Activated CD8-positive, alpha-beta memory T cell treated with anti-CD3 and anti-CD28 coated beads, Interleukin-2, amount 50 U/mL, for 1 hour (primary cell): Measurements from ENCODE around the gene PDPR.
"Not testable (repeated sequence)": the region's sequence is repeated elsewhere in the genome, so short reads cannot be mapped to it uniquely, and the experiment has no call there.

ENCODE experiments used
- DNase-seq: peaks from one replicate; pipeline ENCODE4 v3.0.0-alpha.2; 2020; ENCODE audit errors: extremely low read depth

The PDPR gene

DNA sequence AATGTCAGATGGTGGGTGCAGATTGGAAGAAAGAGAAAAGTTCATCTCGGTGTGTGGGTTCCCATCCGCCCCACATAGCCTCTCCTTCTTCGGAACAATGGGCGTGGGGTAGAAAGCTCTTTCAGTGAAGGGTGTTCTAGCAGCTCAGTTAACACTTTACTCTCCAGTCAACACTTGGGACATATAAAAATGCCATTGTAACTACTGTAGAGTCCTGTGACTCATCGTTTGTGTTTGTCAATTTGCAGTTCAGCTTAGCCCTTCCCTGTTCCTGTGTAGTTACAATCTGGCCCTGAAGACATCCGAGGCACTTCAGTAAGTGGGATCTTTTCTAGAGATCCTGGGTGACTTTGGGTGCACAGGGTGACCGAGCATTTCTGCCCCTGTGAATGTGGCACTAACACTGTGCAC, 47.9 kb downstream of the PDPR start:
- no peak for DNase-seq

GRCh38 chr16:70163596-70163995, 49.5 kb downstream of the PDPR start:
- no peak for DNase-seq

GRCh38 chr16:70166688-70167087, 52.6 kb downstream of the PDPR start:
- DNase-seq = not testable (repeated sequence)

GRCh38 chr16:70173212-70173837, 59.2 kb downstream of the PDPR start, which contains the start of gene CLEC18C:
Gene CLEC18C, plus strand, starts transcription at chr16:70173787. Its CDS starts 492 bp downstream, at chr16:70174279.
- DNase-seq = not testable (repeated sequence)

GRCh38 chr16:70173916-70174315, 59.8 kb downstream of the PDPR start:
- not testable (repeated sequence) for DNase-seq

DNA sequence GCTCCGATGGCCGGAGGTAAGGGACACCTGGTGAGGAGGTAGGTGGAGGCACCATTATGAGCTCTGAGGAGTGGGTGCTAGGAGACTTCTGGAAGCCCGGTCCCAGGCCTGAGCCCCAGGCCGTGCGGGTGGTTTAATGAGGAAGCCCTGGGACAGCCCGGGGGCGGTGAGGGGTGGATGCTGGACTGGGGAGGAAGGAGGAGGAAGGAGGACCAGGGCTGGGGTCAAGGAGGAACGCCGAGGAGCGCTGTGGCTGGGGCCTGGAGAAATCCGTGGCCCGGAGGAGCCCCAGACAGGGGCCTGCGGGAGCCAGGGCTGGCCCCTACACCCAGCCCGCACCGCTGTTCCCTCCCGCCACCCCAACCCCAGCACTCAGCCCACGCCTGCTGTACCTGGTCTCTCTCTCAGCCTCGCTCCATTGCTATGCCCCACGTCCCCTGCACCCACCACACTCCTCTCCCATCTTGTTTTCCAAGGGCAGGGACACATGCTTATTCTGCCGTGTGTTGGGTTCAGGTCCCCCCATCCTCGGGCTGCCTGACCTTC, 60.3 kb downstream of the PDPR start:
- DNase-seq = not testable (repeated sequence)

DNA sequence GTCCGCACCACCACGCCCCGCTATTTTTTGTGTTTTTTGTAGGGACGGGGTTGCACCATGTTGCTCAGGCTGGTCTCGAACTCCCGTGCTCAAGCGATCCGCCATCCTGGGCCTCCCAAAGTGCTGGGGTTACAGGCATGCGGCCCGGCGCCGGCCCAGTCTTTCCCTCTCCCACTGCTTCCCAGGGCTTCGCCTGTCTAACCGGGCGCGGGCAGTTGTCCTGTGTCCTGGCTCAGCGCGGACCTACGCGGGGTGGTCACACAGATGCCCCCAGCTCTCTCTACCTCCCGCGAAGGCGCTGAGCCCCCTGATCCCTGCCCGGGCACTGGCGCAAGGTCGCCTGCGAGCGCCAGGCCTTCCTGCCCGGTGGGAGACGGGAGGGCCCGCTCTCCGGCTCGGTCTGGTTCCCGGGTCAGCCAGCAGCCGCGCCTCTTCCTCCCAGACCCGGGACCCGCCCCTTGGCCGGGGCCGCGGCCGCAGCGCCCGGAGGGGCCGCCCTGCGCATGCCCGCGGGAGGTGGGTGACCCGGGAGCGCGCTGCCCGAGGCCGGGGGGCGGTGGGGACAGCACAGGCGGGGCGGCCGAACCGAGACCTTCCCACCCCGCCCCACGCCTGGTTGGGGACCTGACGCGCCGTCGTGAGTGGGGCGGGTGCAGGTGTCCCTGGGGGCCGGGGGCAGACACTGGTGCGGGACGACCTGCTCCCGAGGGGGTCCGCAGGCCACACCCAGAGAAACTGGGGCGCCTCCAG, 73.9 kb downstream of the PDPR start:
- DNase-seq = not testable (repeated sequence)

- not testable (repeated sequence) for DNase-seq
Observed at GRCh38 chr16:70188608-70188915, 74.4 kb downstream of the PDPR start.

- DNase-seq = not testable (repeated sequence)
Observed at GRCh38 chr16:70190574-70190973, 76.4 kb downstream of the PDPR start.

DNA sequence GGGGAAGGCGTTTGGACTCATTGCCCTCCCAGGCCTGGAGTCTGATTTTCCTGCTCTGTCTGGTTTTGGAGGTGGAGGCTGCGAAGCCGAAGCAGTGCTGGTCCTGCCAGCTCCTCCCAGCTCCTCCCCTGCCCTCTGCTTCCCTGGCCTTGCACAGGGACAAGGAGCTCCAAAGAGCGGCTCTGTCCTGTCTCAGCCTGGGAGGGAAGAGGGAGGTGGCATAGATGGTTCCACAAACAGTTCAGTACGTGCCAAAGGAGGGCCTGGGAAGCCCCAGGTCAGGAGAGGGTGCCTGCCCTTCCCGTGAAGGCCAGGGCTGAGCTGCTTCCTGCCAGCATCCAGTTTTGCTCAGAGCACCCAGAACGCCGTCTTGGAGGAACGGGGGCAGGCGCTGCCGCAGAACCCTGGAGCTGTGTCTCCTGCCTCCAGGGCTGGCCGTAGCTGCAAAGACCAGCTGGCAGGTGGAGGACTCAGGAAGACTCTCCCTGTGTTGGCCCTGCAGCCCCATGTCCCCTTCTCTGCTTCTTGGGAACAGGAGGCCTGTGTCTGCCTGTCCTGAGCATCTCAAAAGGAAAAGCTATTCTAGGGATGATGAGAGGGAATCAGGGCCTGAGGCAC, 82.7 kb downstream of the PDPR start:
- DNase-seq = not testable (repeated sequence)

GRCh38 chr16:70197611-70198010, 83.5 kb downstream of the PDPR start:
- DNase-seq = not testable (repeated sequence)

GRCh38 chr16:70198230-70198629, 84.1 kb downstream of the PDPR start:
- DNase-seq = not testable (repeated sequence)

DNA sequence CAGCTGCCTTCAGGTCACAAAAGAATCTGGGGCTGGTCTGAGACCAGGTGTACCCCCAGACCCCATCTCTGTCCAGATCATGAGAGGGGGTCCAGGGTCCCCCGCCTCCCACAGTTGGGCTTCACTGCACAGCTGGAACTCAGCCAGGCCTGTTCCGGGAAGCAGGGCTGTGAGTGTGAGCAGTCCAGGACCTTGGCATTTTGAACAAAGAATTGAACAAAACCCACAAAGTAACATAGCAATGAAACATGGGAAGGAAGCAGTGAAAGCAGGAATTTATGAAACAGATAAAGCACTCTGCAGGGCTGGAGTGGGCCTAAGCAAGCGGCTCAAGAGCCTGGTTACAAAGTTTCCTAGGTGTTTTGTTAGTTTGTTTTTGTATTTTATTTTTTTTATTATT, 84.5 kb downstream of the PDPR start:
- DNase-seq = not testable (repeated sequence)

DNA sequence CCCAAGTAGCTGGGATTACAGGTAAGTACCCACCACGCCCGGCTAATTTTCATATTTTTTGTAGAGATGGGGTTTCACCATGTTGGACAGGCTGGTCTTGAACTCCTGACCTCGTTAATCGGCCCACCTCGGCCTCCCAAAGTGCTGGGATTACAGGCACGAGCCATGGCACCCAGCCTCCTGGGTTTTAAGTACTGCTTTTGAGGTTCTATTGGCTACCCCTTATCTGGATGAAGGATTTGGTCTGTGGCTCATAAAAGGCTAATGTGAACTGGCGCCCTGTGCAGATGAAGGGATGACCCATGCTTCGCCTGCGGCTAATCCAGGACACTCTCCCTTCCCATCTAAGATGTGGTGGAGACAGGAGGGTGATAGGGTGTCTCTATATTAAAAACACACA, 85.0 kb downstream of the PDPR start:
- DNase-seq = not testable (repeated sequence)

GRCh38 chr16:70200063-70200462, 85.9 kb downstream of the PDPR start:
- DNase-seq = not testable (repeated sequence)

DNA sequence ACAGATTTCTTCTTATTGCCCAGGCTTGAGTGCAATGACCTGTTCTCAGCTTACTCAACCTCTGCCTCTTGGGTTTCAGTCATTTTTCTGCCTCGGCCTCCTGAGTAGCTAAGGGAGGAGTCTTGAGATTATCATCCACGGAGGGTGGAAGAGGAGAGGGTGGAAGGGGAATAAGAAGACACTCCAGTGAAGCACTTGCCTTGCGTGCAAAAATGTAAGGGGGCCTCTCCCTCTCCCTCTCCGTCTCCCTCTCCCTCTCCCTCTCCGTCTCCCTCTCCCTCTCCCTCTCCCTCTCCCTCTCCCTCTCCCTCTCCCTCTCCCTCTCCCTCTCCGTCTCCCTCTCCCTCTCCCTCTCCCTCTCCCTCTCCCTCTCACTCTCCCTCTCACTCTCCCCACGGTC, 89.4 kb downstream of the PDPR start:
- DNase-seq = not testable (repeated sequence)

GRCh38 chr16:70204010-70204409, 89.9 kb downstream of the PDPR start:
- not testable (repeated sequence) for DNase-seq

GRCh38 chr16:70204668-70205405, 90.7 kb downstream of the PDPR start:
- DNase-seq = not testable (repeated sequence)

GRCh38 chr16:70206382-70206781, 92.2 kb downstream of the PDPR start:
- not testable (repeated sequence) for DNase-seq
